Measurements from ENCODE around the gene GNAI3. TPM values are rescaled to one million over a fixed set of nuclear protein-coding genes. Genes with fewer than 3 reads are reported as not detected.

Gene GNAI3
- total and polyA plus RNA-seq, 10 of the 15 experiments (the other 5 are each of a cell fraction or from before 2014, with no cell fraction given): 5.9 to 13.8 (median 8.0) TPM

DNA sequence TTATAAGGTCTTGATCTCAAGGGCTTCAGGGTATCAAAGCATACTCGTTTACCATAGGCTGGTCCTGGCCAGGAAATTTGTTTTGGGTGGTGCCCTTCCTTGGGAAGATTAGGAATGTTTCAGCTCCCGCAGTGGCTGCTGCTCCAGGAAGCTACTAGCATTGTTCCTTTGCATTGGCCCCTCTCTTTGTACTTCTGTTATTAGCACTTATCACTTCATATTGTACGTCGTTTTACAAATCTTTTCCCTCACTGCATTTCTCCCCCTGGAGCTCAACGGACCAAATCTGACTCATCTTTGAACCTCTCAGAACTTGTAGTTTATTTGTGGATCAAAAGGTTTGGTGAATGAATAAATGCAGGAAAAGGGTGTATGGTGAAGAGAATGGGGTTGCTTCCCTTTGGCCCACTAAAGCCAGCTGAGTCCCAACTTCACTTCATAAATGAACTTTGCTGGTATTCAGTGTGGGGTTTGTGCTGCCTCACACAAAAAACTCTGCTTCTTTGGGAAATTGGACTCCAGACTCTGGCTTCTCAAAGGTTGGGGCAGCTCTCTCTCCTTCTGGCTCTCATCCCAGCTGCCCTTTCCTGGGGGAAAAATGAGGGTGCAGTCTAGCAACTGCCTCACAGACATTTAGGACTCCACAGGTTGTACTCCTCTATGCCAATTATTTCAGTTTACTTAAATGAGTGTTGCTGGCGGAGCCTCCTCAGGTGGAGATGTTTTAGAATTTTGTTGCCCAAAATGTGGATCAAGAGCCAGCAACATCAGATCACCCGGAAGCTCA lies 65.1 kb downstream of the GNAI3 start (continued):
- TF ChIP-seq SMC3 (IDR thresholded peaks at IDR 0.05; ENCODE audit: borderline replicate concordance, low read length) (no peak), IRF4 (IDR thresholded peaks at IDR 0.05; ENCODE audit: low read depth, low read length) (no peak)

DNA sequence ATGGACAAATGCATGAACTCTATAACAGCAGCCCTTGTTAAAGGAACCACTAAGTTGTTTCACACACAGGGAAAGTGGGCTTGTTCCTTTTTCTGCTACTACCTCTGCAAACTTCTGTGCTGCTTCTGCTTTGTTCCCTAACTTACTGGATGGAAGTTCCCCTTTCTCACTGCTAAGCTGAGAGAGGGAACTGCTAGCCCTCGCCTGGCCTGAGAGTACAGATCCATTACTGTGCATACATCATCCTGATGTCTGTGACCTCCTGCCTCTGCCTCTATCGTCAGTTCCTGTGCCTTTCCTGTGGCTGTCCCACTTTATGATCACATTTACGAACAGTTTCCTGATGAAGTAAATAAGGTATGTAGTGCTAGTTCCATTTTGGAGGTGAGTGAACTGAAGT lies 67.5 kb downstream of the GNAI3 start:
- Histone ChIP-seq H3K4me3 (no peak overlapping the region), H2AFZ (ENCODE audit: control insufficient read depth, low read depth, low read length) (peak overlapping the region; percentile 57), H3K4me2 (ENCODE audit: control insufficient read depth, insufficient read depth) (no peak overlapping the region; the same call in 1 of the 2 replicates), H3K27ac (ENCODE audit: control insufficient read depth, insufficient read depth) (peak overlapping the region; percentile 46), H3K27me3 (replicated peaks in 1 of 2; ENCODE audit: control insufficient read depth in 2 of 2, insufficient read depth in 2 of 2, low read length in 1 of 2) (no peaks in the 10 kb centered on the region), H3K9me3 (replicated peaks; ENCODE audit: control insufficient read depth, insufficient read depth, low read length) (no peaks in the 10 kb centered on the region), H4K20me1 (ENCODE audit: control insufficient read depth, insufficient read depth) (no peaks in the 10 kb centered on the region), H3K36me3 (ENCODE audit: control insufficient read depth in 2 of 2, insufficient read depth in 2 of 2, low read length in 1 of 2) (no peaks in the 10 kb centered on the region), H3K4me1 (ENCODE audit: control insufficient read depth, insufficient read depth, low read length) (peaks cover 12% of the 10 kb centered on the region; the same call in 1 of the 2 replicates), H3K9ac (ENCODE audit: control insufficient read depth, insufficient read depth, low read length) (no peak overlapping the region), H3K79me2 (ENCODE audit: control insufficient read depth, insufficient read depth, low read length) (peaks cover 12% of the 10 kb centered on the region)
- CTCF ChIA-PET: interaction anchor here (0.6 to 5.0 kb wide), 5 partner anchors 15 to 414 kb away, joined by 3 to 20 read pairs (median 10); partner anchors contain the start of gene GNAI3
- WGBS (ENCODE audit: insufficient coverage, insufficient replicate concordance, low lambda C conversion rate, missing lambda C conversion rate): 2% methylated on average over 3 of the region's 3 CpGs
- FAIRE-seq (no peak), ATAC-seq (no peak), DNase-seq (ENCODE audit: low read depth, low spot score) (no peak)
- TF ChIP-seq, protein P1, sequence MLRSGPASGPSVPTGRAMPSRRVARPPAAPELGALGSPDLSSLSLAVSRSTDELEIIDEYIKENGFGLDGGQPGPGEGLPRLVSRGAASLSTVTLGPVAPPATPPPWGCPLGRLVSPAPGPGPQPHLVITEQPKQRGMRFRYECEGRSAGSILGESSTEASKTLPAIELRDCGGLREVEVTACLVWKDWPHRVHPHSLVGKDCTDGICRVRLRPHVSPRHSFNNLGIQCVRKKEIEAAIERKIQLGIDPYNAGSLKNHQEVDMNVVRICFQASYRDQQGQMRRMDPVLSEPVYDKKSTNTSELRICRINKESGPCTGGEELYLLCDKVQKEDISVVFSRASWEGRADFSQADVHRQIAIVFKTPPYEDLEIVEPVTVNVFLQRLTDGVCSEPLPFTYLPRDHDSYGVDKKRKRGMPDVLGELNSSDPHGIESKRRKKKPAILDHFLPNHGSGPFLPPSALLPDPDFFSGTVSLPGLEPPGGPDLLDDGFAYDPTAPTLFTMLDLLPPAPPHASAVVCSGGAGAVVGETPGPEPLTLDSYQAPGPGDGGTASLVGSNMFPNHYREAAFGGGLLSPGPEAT (IDR thresholded peaks at IDR 0.05; ENCODE audit: low read depth): 0 out of 2 replicates have a peak, but pooled peaks have one; percentile 15
- TF ChIP-seq CREB1 (IDR thresholded peaks at IDR 0.05; ENCODE audit: low read depth) (peak; percentile 92), IKZF2 (IDR thresholded peaks at IDR 0.05) (peak; percentile 42 to 57; a peak in 2 of 4 replicates), POU2F2 (IDR thresholded peaks at IDR 0.05; ENCODE audit: borderline replicate concordance, low read depth, low read length) (0 out of 3 replicates have a peak, but pooled peaks have one; percentile 21), GABPA (IDR thresholded peaks at IDR 0.05; ENCODE audit: low read depth) (peak; percentile 31; the same call in 1 of the 2 replicates), YBX1 (IDR thresholded peaks at IDR 0.05) (no peak), SREBF2 (IDR thresholded peaks at IDR 0.05; ENCODE audit: low read length) (no peak), FOXK2 (IDR thresholded peaks at IDR 0.05) (no peak), SPI1 (IDR thresholded peaks at IDR 0.05; ENCODE audit: borderline replicate concordance, insufficient read depth, low read depth, low read length) (peak; percentile 63; the same call in 1 of the 2 replicates), SMC3 (IDR thresholded peaks at IDR 0.05; ENCODE audit: borderline replicate concordance, low read length) (0 out of 2 replicates have a peak, but pooled peaks have one; percentile 4), CREM (IDR thresholded peaks at IDR 0.05; ENCODE audit: low read depth) (peak; percentile 61; the same call in 1 of the 2 replicates)
- TF ChIP-seq, protein P2, sequence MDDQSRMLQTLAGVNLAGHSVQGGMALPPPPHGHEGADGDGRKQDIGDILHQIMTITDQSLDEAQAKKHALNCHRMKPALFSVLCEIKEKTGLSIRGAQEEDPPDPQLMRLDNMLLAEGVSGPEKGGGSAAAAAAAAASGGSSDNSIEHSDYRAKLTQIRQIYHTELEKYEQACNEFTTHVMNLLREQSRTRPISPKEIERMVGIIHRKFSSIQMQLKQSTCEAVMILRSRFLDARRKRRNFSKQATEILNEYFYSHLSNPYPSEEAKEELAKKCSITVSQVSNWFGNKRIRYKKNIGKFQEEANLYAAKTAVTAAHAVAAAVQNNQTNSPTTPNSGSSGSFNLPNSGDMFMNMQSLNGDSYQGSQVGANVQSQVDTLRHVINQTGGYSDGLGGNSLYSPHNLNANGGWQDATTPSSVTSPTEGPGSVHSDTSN (IDR thresholded peaks at IDR 0.05; ENCODE audit: insufficient replicate concordance, low read depth, low read length): no peak
- TF ChIP-seq, protein P3, sequence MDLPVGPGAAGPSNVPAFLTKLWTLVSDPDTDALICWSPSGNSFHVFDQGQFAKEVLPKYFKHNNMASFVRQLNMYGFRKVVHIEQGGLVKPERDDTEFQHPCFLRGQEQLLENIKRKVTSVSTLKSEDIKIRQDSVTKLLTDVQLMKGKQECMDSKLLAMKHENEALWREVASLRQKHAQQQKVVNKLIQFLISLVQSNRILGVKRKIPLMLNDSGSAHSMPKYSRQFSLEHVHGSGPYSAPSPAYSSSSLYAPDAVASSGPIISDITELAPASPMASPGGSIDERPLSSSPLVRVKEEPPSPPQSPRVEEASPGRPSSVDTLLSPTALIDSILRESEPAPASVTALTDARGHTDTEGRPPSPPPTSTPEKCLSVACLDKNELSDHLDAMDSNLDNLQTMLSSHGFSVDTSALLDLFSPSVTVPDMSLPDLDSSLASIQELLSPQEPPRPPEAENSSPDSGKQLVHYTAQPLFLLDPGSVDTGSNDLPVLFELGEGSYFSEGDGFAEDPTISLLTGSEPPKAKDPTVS (IDR thresholded peaks at IDR 0.05; ENCODE audit: low read depth, low read length): no peak
- SMC1A ChIA-PET (ENCODE audit: uncharacterized antibody, unreplicated experiment): interaction anchor here (1.6 to 2.7 kb wide), 3 partner anchors 15 to 67 kb away, joined by 3 to 11 read pairs (median 10); partner anchors contain the start of gene GNAI3
- intact Hi-C loops (cut with micrococcal nuclease; ENCODE audit: unreplicated experiment) (no loop called here), in situ Hi-C loops (cut with MboI) (no loop called here)
- POLR2A ChIA-PET: interaction anchor here (1.6 to 2.4 kb wide), 2 partner anchors 67 to 69 kb away, joined by 6 to 17 read pairs; partner anchors contain the start of gene GNAI3
- BruUV-seq (replicated peaks): no TSS peak
- RAD21 ChIA-PET (ENCODE audit: unreplicated experiment): interaction anchor here (0.9 to 2.0 kb wide), 3 partner anchors 18 to 70 kb away, joined by 3 to 10 read pairs (median 4); no protein-coding TSS in a partner anchor
